HG03039 (cell line): Measurements from ENCODE around the gene ABLIM1.

ENCODE experiments used
- ATAC-seq: cut with Tn5 transposase; IDR thresholded peaks from one replicate; pipeline ENCODE4 v1.9.1; 2021; ENCODE audit warnings: mild to moderate bottlenecking, moderate library complexity; ENCODE audit not compliant: unreplicated experiment

ABLIM1 gene

DNA sequence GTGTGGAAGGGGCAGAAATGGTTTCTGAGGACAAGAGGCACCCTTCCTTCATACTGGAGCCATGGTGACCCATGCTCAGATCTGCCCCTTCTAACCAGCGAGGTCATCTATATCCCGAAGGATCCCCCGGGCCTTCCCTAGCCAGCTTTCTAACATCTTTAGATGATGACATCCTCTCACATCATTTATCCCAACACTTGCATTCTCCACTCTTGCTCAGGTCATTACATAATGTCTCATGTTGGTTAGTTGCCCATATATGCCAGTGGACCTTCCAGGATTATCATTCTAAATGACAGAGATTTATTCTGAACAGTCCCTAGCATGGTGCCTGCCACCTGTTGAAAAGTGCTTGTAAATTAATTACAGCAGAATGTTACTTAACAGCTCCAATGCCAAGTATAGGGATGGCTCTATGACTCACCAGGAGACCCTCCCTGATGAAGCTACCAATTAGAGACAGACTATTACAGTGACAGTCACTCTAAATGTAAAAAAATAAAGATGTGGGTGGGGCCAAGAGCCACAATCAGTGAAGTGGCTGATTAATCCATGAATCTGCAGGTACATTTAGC, 22.6 kb upstream of the ABLIM1 start:
- no peak for ATAC-seq

- ATAC-seq: no peak
These were observed 21.5 kb upstream of the ABLIM1 start for GRCh38 chr10:114679552-114679951.

- no peak for ATAC-seq
These were observed 20.7 kb upstream of the ABLIM1 start for GRCh38 chr10:114678820-114679219.

GRCh38 chr10:114678336-114678735, 20.3 kb upstream of the ABLIM1 start:
- ATAC-seq: no peak

- no peak for ATAC-seq
These were observed 16.3 kb upstream of the ABLIM1 start for GRCh38 chr10:114674346-114674745.

DNA sequence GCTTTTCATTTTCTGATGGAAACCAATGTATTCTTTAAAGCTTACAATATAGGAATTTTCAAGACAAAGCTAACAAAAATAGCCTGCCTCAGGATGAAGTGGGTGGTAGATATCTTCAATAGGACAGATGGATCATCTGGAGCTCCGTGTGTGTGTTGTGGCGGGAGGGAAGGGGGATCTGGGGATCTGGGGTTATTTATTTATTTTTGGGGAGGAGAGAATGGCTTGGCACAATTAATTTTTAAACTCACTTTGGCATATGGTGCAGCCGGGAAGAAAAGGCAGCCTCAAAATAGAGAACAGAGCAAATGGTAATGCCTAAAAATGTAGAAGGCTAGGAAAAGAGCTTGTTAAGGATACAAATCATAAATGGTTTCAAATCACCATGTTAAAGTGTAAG, 11.6 kb upstream of the ABLIM1 start:
- no peak for ATAC-seq

DNA sequence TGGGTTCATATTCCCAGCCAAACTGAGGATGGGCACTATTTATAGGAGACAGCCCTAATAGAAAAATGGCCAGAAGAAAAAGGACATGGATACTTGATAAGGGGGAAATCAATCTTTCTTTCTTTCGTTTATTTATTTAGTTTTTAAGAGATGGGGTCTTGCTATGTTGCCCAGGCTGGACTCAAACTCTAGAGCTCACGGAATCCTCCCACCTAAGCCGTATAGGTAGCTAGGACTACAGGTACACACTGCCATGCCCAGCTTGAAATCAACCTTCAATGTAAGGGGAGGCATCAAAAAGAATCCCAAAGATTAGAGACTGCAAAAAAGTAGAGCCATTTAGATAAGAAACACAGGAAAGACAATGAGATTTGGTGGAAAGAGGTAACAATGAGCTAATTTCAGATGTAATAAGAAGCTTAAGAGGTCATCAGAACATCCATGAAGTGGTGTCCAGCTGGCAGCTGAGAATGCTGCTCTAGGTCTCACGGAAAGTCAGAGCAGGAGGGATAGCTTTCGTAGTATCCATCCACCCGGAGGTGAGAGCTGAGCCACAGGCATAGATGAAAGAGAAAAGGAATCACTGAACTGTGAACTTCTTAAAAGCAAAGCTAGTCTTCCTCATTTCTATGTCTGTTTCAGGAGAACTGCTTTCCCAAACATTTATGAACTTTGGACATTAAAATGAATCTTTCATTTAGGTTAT, 10.5 kb upstream of the ABLIM1 start:
- ATAC-seq: no peak

DNA sequence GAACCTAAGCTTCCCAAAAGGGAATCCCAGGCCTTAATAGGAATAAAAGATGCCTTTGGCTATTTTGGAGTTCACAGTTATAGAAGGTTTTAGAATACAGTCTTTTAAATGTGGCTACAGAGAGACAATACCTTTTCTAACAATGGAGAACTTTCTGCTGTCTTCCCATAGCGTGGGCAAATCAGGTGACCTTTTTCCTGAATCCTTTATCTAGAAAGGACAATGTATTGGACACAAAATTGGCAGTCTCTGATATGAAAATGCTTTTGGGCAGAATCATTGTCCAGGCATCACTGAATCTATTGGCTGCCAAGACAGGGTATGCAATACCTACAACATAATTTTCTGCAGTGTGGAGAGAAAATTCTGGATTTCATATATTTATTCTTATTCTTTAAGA, 7.8 kb upstream of the ABLIM1 start:
- no peak for ATAC-seq

- ATAC-seq: no peak
These were observed 7.3 kb upstream of the ABLIM1 start for GRCh38 chr10:114665406-114665805.

DNA sequence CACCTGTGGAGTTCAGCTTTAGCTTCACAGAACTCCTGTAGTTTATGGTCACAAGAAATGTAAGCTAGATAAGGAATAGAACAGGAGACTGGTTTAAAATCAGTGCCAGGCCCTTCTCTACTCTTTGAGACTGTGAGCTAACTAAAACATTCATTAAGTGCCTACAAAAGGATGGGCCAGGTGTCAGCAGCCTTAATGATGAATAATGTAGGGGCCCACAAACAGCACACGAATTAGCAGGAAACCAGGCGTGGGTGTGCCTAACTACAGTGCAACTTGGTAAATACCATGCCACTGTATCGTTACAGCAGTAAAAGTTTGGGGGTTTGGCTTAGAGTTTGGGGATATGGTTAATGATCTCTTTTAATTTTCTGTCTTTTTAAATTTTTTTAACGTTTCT, 6.1 kb upstream of the ABLIM1 start:
- no peak for ATAC-seq

- ATAC-seq: no peak
These were observed 5.6 kb upstream of the ABLIM1 start for GRCh38 chr10:114663626-114664025.

DNA sequence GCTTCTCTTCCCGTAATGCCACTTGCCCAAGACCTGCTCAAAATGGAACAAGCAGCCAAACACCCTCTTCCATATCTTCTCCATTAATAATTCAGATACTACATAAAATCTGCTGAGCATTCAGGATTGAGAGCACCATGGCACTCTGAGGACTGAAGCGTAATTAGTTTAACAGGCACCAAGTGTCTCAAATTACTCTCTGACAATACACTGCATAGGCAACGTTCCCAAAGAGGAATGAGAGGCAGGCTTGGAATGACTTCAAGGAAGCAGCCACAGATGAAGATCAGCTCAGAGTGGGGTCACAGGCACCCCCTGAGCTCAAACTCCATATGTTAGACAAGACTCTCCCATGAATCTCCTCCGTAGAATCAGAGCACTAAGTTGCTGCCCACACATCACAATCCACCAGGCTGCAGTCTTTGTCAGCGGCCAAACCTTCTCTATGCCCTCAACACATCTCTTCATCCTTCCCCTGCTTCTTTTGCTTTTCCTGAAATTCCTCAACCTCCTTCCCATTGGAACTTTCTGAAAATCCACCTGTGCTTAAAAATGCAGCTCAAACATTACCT, 4.7 kb upstream of the ABLIM1 start:
- ATAC-seq: no peak

DNA sequence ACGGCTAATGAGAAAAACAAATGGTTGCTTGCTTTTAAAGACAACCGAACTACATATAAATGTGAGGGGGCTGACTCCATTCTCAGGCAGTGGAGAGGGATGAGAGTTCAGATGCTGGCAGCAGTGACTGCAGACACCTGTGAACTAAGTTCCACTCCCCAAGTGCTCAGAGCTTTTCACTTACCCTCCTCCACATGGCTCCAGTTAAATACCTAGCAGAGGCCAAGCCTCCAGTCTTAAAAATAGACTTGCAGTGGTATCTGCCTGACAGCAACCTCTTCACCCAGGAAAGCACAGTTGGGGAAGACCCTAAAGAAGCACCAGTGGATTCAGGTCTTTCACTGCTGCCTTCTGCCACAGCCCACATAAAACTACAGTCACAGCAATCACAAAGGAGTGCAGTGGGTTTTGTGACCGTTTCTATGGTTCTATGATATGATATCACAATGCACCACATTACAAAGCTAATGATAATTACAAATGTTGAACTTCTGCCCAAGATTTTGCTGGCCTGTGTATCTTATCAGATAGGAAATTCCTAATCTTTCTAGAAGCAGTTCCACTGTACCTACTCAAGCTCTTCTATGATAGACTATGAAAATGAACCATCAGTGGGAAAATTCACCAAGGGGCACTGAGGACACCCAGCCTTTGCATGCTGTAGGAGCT, 3.3 kb upstream of the ABLIM1 start:
- no peak for ATAC-seq

DNA sequence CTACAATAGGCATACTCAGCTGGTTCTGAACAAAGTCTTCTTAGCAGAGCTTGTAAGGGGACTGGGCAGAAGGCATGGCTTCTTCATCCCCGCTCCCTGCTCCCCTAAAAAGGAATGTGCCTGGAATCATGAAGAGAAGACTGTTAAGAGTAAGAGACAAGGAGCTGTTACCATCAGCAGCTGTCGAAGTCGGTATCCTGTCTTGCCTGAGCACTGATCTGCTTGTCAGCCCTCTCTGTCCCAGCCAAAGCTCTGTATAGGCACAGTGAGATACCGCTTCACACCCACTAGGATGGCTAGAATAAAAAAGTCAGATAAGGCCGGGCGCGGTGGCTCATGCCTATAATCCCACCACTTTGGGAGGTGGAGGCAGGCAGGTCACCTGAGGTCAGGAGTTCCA, 2.4 kb downstream of the ABLIM1 start:
- ATAC-seq: no peak

GRCh38 chr10:114654822-114655575, 3.1 kb downstream of the ABLIM1 start:
- no peak for ATAC-seq

GRCh38 chr10:114653926-114654325, 4.1 kb downstream of the ABLIM1 start:
- ATAC-seq: no peak

DNA sequence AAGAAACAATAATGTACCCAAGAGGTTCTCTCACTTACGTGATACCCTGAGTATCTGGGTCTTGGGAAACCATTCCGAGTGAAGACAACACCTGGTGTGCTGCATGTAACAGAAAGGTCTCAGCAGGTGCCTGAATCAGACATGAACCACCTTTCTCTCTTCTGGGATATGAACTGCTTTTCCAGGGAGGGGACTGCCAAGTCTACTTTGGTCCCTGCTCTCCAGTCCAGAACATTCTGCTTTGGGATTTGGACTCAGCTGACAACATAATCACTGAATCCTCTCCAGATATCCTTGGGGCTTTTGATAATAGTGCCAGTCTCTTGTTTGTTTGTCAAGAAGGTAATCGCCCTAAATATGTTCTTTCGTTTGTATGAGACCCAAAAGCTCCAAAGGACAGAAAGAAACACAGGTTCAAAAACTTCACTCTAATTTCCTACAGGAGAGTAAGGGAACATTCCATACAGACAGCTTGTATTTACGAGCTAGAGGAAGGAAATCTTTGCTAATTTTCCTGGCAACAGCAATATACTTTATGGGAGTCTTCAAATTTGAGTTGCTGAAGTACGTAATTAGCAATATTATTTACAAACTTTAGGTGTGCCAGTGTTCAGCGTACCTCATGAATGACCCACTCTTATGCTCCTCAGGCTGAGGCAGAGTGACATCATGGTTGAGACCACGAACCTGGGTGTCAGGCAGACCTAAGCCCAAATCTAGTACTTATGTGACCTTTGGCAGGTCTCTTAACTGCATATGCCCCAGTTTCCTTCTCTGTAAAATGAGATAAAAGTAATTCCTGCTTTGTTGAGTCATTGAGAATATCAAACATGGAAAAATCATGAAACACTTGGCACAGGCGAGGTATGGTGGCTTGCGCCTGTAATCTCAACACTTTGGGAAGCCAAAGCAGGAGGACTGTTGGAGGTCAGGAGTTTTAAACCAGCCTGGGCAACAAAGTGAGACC, 5.4 kb downstream of the ABLIM1 start:
- ATAC-seq: no peak

DNA sequence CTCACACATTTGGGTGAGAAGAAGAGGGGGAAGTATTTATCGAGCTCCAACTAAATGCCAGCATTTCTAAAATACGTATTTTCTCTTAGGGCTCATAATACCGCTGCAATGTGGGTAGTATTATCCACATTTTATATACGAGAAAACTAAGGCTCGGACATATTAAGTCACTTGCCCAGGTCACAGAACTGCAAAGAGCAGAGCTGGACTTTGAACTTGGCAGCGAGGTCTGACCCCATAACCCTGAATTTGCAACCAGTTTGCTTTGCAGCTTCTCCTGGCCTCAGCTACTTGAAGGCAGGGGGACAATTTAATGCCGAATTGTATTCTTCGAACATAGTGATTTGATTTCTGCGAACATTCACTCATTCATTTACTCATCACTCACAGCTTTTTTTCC, 7.2 kb downstream of the ABLIM1 start:
- ATAC-seq: no peak

- ATAC-seq: no peak
These were observed 7.8 kb downstream of the ABLIM1 start for GRCh38 chr10:114650266-114650665.

DNA sequence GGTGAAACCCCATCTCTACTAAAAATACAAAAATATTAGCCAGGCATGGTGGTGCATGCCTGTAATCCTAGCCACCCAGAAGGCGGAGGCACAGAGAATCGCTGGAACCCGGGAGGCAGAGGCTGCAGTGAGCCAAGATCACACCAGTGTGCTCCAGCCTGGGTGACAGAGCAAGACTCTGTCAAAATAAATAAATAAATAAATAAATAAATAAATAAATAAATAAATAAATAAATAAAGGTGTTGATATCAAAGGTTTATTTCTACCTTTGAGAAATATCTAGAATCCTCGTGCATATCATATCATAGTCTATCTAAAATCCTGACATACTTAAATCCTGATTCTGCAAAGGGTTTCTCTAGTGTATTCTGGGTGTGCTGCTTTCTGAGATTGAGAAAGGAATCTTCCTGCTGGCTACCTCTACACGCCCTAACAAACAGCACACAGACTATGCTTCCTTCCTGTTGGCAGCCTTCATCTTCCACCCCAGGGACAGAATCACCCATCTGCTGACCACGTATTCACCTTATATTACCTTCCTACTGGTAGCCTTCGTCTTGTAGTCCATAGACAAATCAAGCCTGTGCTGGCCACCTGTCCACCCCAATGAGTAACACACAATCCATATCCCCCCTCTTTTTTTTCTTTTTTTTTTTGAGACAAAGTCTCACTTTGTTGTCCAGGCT, 8.7 kb downstream of the ABLIM1 start:
- ATAC-seq: no peak
